Thymus (tissue), 11 donors: Measurements from ENCODE around the gene ZNF91. TPM values are rescaled to one million over a fixed set of nuclear protein-coding genes. Genes with fewer than 3 reads are reported as not detected.
"Not testable (repeated sequence)": the region's sequence is repeated elsewhere in the genome, so short reads cannot be mapped to it uniquely, and the experiment has no call there.

Experiments used
- DNase-seq, 9 donors: peaks; one replicate each; pipeline ENCODE4 v3.0.0-alpha.2; 2013; ENCODE audit warnings: low spot score in 9 of 9, low read depth in 6 of 9, missing footprints in 1 of 9
- H3K27ac ChIP-seq, 2 donors: one replicate each; pipeline ENCODE4 v1.5.1; 2013; ENCODE audit warnings: control low read depth in 1 of 2, low read depth in 1 of 2, low read length in 1 of 2, mild to moderate bottlenecking in 1 of 2, moderate library complexity in 1 of 2
- H3K27me3 ChIP-seq, 2 donors: one replicate each; pipeline ENCODE4 v1.5.1; 2013; ENCODE audit warnings: low read length in 1 of 2; ENCODE audit not compliant: control insufficient read depth in 2 of 2, insufficient read depth in 1 of 2
- H3K36me3 ChIP-seq, 2 donors: one replicate each; pipeline ENCODE4 v1.5.1; 2013; ENCODE audit warnings: low read length in 1 of 2, mild to moderate bottlenecking in 1 of 2, moderate library complexity in 1 of 2; ENCODE audit not compliant: control insufficient read depth in 2 of 2, insufficient read depth in 2 of 2
- H3K4me1 ChIP-seq, 2 donors: one replicate each; pipeline ENCODE4 v1.5.1; 2013; ENCODE audit warnings: low read length in 2 of 2; ENCODE audit not compliant: control insufficient read depth in 2 of 2, insufficient read depth in 2 of 2
- H3K4me3 ChIP-seq, 2 donors: one replicate each; pipeline ENCODE4 v1.5.1; 2013; ENCODE audit warnings: low read length in 2 of 2, control low read depth in 1 of 2, mild to moderate bottlenecking in 1 of 2
- H3K9me3 ChIP-seq, 2 donors: one replicate each; pipeline ENCODE4 v1.5.1; 2013; ENCODE audit warnings: low read length in 1 of 2, mild to moderate bottlenecking in 1 of 2; ENCODE audit not compliant: control insufficient read depth in 2 of 2, insufficient read depth in 1 of 2
- WGBS: extraction: QIAGEN DNeasy Blood & Tissue Kit; methylation state at CpG from one replicate; pipeline ENCODE4 v1.1.7; 2013; 5-methylcytosine and 5-hydroxymethylcytosine counted together
- polyA plus RNA-seq: library from polyadenylated mRNA; stranded (reverse); fragments of 200-250 nt; gene quantifications from one replicate; pipeline ENCODE4 v1.2.3, GENCODE V29; 2013
- total RNA-seq: library from RNA; stranded (reverse); fragments of 120-200 nt; gene quantifications from one replicate; pipeline ENCODE4 v1.2.4, GENCODE V29; 2013
- donor health status: healthy.

The ZNF91 gene
- total and polyA plus RNA-seq, 2 donors = 17.8 to 38.5 TPM

- Histone ChIP-seq H3K27ac (no peak overlapping the region), H3K27me3 (no peaks in the 10 kb centered on the region), H3K36me3 (peaks cover 6 to 20% of the 10 kb centered on the region in 2 donors), H3K4me3 (no peak overlapping the region), H3K4me1 (no peaks in the 10 kb centered on the region), H3K9me3 (peaks cover 18 to 23% of the 10 kb centered on the region in 2 donors)
- DNase-seq = no peak
- 99% methylated on average over 3 of the region's 3 CpGs for WGBS
Measured at GRCh38 chr19:23365222-23365621, 30.0 kb downstream of the ZNF91 start.

GRCh38 chr19:23361843-23362242 lies 33.4 kb downstream of the ZNF91 start:
- not testable (repeated sequence) for H3K27me3 ChIP-seq, H3K4me3 ChIP-seq, DNase-seq, H3K27ac ChIP-seq, H3K4me1 ChIP-seq, H3K36me3 ChIP-seq
- WGBS = 98% methylated on average over 1 of the region's 1 CpG
- peaks cover 8 to 17% of the 10 kb centered on the region in 2 donors for H3K9me3 ChIP-seq

- Histone ChIP-seq H3K27ac (no peak overlapping the region), H3K4me3 (no peak overlapping the region), H3K9me3 (peaks cover 19 to 36% of the 10 kb centered on the region in 2 donors), H3K36me3 (peaks cover 0 to 8% of the 10 kb centered on the region in 2 donors), H3K27me3 (no peaks in the 10 kb centered on the region), H3K4me1 (no peaks in the 10 kb centered on the region)
- no peak for DNase-seq
- WGBS = 97% methylated on average over 4 of the region's 4 CpGs
Measured at GRCh38 chr19:23351806-23352205, 43.5 kb downstream of the ZNF91 start.

- WGBS = 98% methylated on average over 7 of the region's 7 CpGs
- no peaks in the 10 kb centered on the region for H3K4me1 ChIP-seq
- H3K36me3 ChIP-seq = peaks cover 2 to 11% of the 10 kb centered on the region in 2 donors
- H3K4me3 ChIP-seq = no peak overlapping the region
- no peak for DNase-seq
- no peaks in the 10 kb centered on the region for H3K27me3 ChIP-seq
- no peak overlapping the region for H3K27ac ChIP-seq
- H3K9me3 ChIP-seq = peaks cover 24 to 48% of the 10 kb centered on the region in 2 donors
Measured at GRCh38 chr19:23346696-23347095, 48.6 kb downstream of the ZNF91 start.

GRCh38 chr19:23345838-23346237 lies 49.4 kb downstream of the ZNF91 start:
- no peak overlapping the region for H3K27ac ChIP-seq
- WGBS = 93% methylated on average over 4 of the region's 4 CpGs
- DNase-seq = no peak
- H3K9me3 ChIP-seq = peaks cover 24 to 41% of the 10 kb centered on the region in 2 donors
- H3K4me3 ChIP-seq = no peak overlapping the region
- no peaks in the 10 kb centered on the region for H3K4me1 ChIP-seq
- peaks cover 2 to 11% of the 10 kb centered on the region in 2 donors for H3K36me3 ChIP-seq
- no peaks in the 10 kb centered on the region for H3K27me3 ChIP-seq

- no peaks in the 10 kb centered on the region for H3K27me3 ChIP-seq
- H3K4me1 ChIP-seq = no peaks in the 10 kb centered on the region
- H3K27ac ChIP-seq = no peak overlapping the region
- H3K36me3 ChIP-seq = peaks cover 2 to 10% of the 10 kb centered on the region in 2 donors
- no peak overlapping the region for H3K4me3 ChIP-seq
- over 99% methylated on average over 5 of the region's 5 CpGs for WGBS
- DNase-seq = no peak
- peaks cover 16 to 27% of the 10 kb centered on the region in 2 donors for H3K9me3 ChIP-seq
Measured at GRCh38 chr19:23343434-23344010, 51.7 kb downstream of the ZNF91 start.

- no peaks in the 10 kb centered on the region for H3K4me1 ChIP-seq
- H3K36me3 ChIP-seq = no peaks in the 10 kb centered on the region
- DNase-seq = no peak
- H3K27me3 ChIP-seq = no peaks in the 10 kb centered on the region
- no peaks in the 10 kb centered on the region for H3K9me3 ChIP-seq
- H3K4me3 ChIP-seq = no peak overlapping the region
- H3K27ac ChIP-seq = no peak overlapping the region
Measured at GRCh38 chr19:23328211-23328610, 67.1 kb downstream of the ZNF91 start.

- no peak for DNase-seq
- WGBS = 90% methylated on average over 4 of the region's 4 CpGs
- no peak overlapping the region for H3K27ac ChIP-seq
- H3K27me3 ChIP-seq = no peaks in the 10 kb centered on the region
- H3K36me3 ChIP-seq = no peaks in the 10 kb centered on the region
- no peaks in the 10 kb centered on the region for H3K9me3 ChIP-seq
- no peak overlapping the region for H3K4me3 ChIP-seq
- H3K4me1 ChIP-seq = no peaks in the 10 kb centered on the region
Measured at GRCh38 chr19:23321953-23322549, 73.2 kb downstream of the ZNF91 start.

- not testable (repeated sequence) for DNase-seq, H3K36me3 ChIP-seq, H3K9me3 ChIP-seq, H3K4me3 ChIP-seq, H3K27ac ChIP-seq, H3K27me3 ChIP-seq, H3K4me1 ChIP-seq
Measured at GRCh38 chr19:23321403-23321802, 73.9 kb downstream of the ZNF91 start.
